ENCODE data around the gene COPZ2. TPM values are rescaled to one million over a fixed set of nuclear protein-coding genes. Genes with fewer than 3 reads are reported as not detected.

COPZ2 gene
- total and polyA plus RNA-seq, 11 donors = 13.2 to 64.3 (median 48.2) TPM

GRCh38 chr17:47987240-47987835 lies 50.3 kb downstream of the COPZ2 start:
- TF ChIP-seq POLR2A (IDR thresholded peaks at IDR 0.05) (no peak), CTCF (IDR thresholded peaks at IDR 0.05) (no peak)
- H3K4me3 ChIP-seq = no peak overlapping the region
- H3K27me3 ChIP-seq = no peaks in the 10 kb centered on the region
- ATAC-seq (peak in 3 of 4 donors; percentile 44 to 57 (median 54)), DNase-seq (peak in 2 of 5 donors; percentile 43 to 48)
- intact Hi-C loops (cut with DNase I) = no loop called here
- no peaks in the 10 kb centered on the region for H3K9me3 ChIP-seq
- 54 to 62% (median 56%) methylated on average over 17 of the region's 17 CpGs for WGBS, 4 donors
- H3K27ac ChIP-seq = peak overlapping the region in 4 of 12 donors; percentile 15 to 70 (median 24)
- H3K4me1 ChIP-seq = peaks cover 0 to 36% (median 18%) of the 10 kb centered on the region in 12 donors
- H3K36me3 ChIP-seq = peaks cover 0 to 21% (median 5%) of the 10 kb centered on the region in 9 donors

DNA sequence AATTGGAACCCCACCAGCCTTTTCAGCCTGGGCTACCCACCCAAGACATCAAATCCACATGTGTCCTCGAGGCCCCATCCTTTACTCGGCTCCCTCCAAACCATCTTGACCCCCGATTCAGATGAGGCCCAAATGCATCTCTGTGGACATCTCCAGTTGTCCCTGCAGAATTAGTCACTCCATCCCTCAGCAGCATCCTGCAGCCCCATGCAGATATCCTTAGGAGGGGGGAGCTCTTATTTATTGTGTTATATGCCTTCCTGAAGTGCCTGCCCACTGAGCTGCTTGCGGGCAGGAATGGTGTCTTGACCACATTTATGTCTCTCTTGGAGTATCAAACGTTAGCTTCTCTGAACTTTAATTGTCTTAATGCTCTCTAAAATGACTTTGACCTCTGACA lies 51.1 kb downstream of the COPZ2 start:
- H3K4me1 ChIP-seq = peaks cover 0 to 33% (median 21%) of the 10 kb centered on the region in 12 donors
- no peaks in the 10 kb centered on the region for H3K9me3 ChIP-seq
- H3K36me3 ChIP-seq = peaks cover 0 to 29% (median 13%) of the 10 kb centered on the region in 9 donors
- H3K27ac ChIP-seq = peak overlapping the region in 1 of 12 donors; percentile 70
- no peaks in the 10 kb centered on the region for H3K27me3 ChIP-seq
- DNase-seq = no peak
- H3K4me3 ChIP-seq = no peak overlapping the region
- WGBS, 4 donors = 79 to 88% (median 80%) methylated on average over 5 of the region's 5 CpGs
- no peak for ATAC-seq
- TF ChIP-seq CTCF (IDR thresholded peaks at IDR 0.05) (no peak), POLR2A (IDR thresholded peaks at IDR 0.05) (no peak)
- intact Hi-C loops (cut with DNase I) = no loop called here

DNA sequence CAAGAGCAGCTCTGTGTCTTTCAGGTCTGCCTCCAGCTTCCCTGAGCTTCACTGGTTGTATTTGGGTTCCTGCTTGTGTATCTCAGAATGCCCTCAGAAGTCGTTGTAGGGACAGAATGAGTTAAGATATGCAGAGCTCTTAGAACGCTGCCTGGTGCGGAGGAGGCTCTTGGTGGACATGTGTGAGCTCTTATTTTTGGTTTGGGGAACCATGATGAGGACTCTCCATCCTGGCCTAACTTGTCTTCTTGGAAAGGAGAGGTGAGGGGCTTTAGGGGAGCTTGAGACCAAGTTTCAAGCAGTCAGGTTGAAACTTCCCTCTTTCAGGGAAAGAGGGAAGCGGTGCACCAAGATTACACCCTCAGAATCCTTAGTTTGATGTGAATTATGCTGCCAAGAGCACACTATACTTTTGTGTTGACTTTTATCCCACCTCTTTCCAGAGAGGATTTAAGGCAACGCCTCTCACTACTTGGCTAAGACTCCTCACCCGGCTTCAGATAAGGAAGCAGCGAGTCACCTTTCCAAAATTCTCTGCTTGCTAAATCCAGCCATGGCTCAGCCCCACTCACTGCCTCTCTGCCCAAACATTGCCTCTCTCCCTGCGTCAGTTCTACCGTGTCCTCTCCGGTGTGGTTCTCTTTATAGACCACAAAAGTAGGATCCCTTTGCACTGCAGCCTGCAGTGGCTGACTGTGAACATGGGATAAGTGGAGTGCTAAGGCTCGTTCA lies 53.9 kb downstream of the COPZ2 start:
- Histone ChIP-seq H3K27me3 (no peaks in the 10 kb centered on the region), H3K9me3 (no peaks in the 10 kb centered on the region), H3K27ac (peak overlapping the region in 10 of 12 donors; percentile 22 to 66 (median 52)), H3K4me3 (no peak overlapping the region), H3K4me1 (peaks cover 0 to 39% (median 21%) of the 10 kb centered on the region in 12 donors), H3K36me3 (peaks cover 0 to 58% (median 41%) of the 10 kb centered on the region in 9 donors)
- peak in 3 of 5 donors; percentile 36 to 52 (median 40) for DNase-seq
- intact Hi-C loops (cut with DNase I) = loop anchor here in 1 of 10 donors (2.0 kb wide), 1 partner anchor 33 kb away; no protein-coding TSS in a partner anchor
- TF ChIP-seq POLR2A (IDR thresholded peaks at IDR 0.05) = no peak
- 42 to 49% (median 47%) methylated on average over 11 of the region's 11 CpGs for WGBS, 4 donors
- peak; percentile 65 to 82 (median 80) for ATAC-seq

DNA sequence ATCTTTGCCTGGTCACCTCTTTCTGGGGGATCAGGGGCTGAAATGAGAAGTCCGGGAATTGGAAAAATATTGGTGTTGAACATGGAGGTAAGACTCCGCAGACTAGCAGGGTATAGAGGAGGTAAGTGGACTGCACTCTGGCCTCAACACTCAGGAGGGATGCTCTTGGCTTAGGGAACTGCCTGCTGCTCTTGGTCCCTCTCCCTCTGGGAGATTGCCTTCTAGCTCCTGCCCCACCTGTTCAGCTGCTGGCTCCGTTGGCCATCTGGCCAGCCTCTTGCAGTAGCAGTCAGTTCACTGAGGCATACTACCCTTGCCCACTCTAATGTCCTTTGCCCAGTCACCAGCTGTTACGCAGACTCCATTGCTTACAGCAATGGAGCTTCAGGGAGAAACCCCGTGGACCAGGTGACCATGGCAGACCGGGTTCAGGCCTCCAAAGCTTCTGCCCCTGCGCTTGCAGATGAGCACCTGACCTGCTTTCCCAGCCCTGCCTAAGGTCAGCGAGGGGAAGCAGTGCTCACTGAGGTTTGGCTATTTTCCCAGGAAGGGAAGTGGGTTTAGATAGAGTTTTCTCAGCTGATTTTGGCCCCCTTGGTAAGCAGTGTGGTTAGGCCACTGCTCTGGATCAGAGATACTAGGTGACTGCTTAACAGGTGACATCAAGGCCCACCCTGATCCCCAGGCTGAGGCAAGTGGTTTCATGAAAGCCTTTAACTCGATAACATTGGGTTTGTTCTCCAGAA lies 54.8 kb downstream of the COPZ2 start:
- ATAC-seq (no peak), DNase-seq (no peak)
- intact Hi-C loops (cut with DNase I) = no loop called here
- Histone ChIP-seq H3K4me3 (no peak overlapping the region), H3K27ac (peak overlapping the region in 3 of 12 donors; percentile 29 to 66 (median 62)), H3K9me3 (no peaks in the 10 kb centered on the region), H3K27me3 (no peaks in the 10 kb centered on the region), H3K36me3 (peaks cover 0 to 66% (median 48%) of the 10 kb centered on the region in 9 donors), H3K4me1 (peaks cover 0 to 39% (median 21%) of the 10 kb centered on the region in 12 donors)
- TF ChIP-seq POLR2A (IDR thresholded peaks at IDR 0.05) = no peak
- WGBS, 4 donors = 76 to 82% (median 79%) methylated on average over 9 of the region's 9 CpGs
